T-helper 22 cell (primary cell): ENCODE results near the gene N4BP2L2.

Experiments used
- DNase-seq: peaks from one replicate; pipeline ENCODE4 v3.0.0-alpha.2; 2020; ENCODE audit warnings: low read depth

Gene N4BP2L2

DNA sequence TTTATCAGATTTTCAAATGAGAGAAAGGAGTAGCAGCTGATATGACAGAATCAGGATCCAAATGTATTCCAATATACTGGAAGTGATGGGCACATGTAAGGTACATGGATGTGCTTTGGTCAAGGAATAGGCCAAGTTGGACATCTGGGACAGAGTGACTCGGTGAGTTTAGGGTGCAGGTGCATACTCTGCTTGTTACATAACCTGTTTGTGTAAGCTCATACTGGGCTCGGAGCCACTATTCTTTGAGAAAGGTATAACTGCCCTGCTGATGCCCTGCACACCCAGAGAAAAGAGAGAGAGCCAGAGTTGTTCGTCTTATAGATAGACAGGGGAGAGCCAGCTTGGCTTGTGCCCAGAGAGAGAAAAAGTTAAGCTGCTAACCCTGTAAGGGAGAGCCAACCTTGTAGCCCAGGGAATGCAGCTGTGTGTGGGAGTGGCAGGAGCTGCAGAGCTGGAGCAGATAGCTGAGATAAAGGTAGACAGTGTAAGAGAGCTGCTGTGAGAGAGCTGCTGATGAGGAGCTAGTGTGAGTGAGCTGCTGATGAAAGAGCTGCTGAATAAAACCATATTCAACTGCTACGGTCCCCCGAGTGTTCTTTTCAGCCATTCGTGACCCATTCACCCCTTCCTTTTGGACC lies 70.0 kb downstream of the N4BP2L2 start:
- no peak for DNase-seq

DNA sequence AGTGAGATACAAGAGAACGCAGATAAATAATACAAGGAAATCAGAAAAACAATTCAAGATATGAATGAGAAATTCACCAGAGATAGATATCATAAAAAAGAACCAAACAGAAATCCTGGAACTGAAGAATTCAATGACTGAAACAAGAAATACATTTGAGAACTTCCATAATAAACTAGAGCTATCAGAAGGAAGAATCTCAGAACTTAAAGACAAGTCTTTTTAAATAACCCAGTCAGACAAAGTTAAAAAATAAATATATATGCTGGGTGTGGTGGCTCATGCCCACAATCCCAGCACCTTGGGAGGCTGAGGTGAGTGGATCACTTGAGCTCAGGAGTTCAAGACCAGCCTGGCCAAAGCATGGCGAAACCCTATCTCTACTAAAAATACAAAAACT lies 82.0 kb downstream of the N4BP2L2 start:
- DNase-seq, result no peak

DNA sequence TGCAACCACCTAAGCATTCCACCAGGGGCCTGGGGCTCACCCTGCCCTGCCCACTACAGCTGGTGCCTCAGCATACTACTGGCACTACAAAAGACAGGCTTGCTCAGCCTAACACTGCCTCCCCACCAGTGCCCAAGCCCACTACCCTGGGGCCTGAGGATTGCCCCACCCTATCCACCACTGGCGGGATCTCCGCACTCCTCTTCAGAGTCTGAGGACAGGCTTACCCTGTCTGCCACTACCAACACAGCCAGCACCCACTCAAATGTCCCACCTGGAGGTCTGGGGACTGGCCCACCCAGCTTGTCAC lies 83.0 kb downstream of the N4BP2L2 start:
- no peak for DNase-seq

DNA sequence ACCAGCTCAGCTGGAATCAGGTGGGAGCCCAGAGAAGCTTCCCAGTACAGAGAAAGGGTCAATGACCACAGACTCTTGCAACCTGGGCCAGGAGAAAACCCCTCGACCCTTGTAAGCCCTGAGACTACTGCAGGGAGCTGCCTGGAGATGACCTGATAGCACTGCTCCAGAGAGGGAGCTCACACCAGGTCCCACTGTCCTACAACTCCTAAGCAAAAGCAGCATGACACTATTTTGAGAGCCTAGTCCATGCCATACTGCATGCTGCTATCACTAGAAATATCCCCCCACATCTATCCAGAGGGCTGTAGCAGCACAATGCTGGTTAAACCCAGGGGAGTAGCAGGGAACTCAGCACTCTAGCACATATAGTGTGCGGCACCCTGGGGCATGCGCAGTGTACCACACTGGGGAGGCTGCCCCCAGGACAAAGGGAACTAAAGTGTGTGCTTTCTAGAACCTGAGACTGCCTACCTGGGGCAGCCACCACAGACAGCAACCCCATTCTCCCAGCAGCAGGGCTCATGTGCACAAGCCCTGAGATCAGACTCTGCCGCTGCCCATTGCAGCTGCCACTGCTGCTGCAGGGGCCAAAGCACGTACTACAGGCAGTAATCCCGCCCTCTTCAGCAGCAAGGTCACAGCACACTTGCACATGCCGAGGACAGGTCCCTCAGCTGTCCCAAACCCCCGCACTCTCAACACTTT lies 83.6 kb downstream of the N4BP2L2 start:
- DNase-seq, result no peak

DNA sequence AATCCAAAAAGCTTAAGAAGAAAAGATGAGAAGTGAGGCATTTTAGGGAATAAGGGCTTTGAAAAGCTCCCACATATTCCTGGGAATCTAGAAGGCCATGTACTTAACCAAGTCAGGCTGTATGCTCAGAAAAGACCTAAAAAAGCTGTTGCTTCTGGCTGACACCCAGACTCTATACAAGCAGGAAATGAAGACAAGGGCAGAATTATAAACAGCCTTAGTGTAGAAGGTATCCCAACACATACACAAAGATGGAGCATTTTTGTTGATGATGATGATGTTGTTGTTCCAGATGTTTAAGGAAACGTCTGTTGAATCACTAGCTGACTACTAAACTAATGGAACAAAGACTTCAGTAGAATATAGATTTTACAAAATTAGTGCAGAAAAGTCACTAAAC lies 84.6 kb downstream of the N4BP2L2 start:
- DNase-seq, result no peak

DNA sequence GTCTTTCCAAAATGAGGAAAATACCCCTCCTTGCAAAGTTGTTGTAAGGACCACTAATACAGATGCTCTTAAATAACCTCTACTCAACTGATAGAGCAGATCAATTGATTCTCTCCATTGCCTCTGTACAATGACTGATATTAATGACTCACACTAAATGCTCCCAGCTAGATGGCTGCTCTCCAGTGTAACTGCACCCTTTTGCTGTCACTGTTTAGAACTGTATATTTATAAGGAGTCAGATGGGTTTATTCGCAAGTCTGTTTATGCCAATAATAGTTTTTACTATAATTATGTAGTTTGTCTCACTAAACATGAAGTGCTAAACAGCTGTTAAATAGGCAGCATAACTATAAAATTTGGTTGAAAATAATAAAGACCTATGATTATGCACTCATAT lies 89.6 kb downstream of the N4BP2L2 start:
- DNase-seq, result no peak

DNA sequence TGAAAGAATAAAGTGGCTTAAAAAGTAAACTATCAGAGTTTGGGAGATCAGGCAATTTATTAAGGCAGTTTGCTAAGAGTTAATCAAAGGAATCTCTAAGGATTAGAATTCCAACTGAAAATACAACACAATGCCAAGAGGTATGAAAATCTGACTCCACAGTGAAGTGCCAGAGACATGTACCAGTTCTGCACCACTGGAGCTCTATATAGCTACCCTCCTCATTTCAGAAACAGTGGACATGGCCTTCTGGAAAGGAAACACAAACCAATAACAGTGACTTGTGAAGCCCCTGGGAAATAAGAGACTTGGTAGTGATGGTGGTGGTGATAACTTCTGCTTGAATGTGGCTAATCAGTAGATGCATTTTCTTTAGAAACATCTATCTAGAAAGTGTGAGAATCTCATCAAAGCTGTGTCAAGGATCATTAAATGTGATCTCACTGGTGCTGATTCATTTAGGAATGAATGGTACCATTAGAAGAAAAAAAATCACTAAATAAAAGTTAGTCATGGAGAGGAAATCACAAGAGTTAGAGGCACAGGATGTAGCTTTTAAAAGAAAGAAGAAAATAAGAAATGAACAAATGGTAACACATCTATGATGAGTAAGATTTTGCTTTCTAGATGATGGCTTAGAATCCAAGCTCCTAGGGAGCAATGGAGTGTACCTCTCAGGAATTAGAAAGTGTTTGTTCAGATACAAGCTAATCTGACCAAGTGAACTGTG lies 90.5 kb downstream of the N4BP2L2 start:
- no peak for DNase-seq

DNA sequence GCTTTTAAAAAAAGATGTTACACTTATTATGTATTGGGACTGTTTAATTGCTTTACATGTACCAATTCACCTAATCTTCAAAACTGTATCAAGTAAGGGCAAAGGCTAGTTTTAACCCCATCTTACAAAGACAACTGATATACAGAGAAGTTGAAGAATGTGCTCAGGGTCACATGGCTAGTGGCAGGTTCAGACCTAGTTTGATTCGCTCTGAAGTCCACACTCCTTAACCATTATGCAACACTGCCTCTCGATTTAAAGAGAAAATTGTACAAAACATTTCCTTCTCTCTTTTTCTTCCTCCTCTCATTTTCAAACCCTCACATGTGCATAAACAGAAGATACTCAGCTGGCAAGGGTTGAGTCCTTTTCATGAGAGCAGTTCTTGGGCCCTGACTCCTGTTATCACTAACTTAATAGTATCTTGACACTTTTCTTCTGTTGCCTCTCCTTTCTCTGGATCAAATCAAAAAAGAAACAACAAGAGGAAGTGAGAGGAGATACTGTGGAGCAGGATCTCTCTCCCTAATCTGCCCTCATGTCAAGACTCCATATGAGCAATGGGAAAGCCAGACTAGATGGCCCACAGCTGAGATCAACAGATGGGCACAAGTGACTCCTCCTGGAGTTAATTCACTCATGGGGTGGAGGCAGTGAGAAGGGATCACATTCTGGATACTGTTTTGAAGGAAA lies 91.7 kb downstream of the N4BP2L2 start:
- DNase-seq, result no peak

DNA sequence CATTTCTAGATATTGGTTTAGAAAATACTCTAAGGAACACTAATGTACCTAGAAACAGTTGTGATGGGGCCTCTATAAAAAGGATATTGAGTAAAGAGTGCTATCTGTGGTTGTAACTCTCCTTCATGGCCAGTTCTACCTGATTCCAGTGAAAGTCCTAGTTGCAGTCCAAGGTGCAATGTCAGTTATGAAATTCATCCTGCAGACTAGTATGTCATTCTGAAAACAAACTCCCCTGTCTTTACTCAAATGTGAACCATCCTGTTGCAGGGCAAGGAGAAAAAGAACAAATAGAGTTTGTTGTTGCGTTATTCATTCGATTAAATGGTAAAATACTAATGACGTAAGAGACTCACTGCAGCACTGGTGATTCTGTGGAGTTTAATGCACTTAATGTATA lies 92.4 kb downstream of the N4BP2L2 start:
- no peak for DNase-seq

DNA sequence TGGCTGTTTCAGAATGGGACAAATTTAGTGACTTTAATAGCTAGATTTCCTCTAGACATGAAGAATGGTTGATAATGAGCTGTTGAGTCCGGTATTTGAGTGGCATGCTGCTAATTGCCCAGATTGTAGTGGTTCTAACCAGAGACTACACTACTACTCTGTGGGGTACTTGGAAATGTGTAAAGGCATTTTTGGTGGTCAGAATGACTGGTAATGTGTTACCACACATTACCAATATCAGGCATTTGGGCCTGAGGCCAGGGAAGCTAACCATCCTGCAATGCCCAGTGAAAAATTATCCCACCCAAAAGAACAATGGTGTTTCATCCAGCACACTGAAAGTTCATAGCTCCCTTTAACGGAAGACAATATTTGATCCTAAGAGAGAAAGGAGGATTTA lies 93.1 kb downstream of the N4BP2L2 start:
- no peak for DNase-seq

DNA sequence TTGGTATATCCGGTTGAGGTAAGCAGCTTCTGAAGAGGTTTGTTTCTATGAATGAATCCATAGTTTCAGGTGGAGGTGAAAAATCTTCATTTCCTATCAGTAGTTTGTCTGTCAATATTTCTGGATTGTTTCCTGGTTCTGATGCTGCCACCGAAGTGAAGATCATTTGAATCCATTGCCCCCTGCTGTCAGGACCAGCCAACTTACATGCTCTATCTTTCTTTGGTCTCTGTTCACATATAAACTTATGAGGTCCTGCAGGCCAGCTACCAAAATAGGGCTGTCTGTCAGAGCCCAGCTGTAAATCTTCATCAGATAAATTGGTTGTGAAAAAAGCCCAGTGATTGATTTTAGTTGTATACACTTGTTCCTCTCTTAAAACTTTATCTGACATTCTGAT lies 95.5 kb downstream of the N4BP2L2 start:
- no peak for DNase-seq

DNA sequence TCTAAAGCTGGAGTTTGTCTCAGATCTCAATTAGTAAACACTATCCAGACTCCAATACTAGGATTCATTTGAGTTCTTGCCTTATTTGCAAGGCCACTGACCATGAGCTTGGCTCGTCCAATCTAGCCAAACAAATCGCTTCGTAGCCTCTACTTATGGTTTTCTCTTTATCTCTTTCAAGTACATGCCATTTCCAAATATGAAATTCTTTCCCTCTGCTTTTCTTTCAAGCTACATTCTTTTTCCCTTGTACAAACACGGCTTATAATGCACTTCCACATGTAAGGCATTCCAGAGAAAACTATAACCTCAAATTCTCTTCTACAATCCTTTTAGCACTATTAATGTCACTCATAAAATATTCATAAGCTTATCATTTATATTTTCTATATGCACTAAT lies 99.7 kb downstream of the N4BP2L2 start:
- DNase-seq, result no peak

DNA sequence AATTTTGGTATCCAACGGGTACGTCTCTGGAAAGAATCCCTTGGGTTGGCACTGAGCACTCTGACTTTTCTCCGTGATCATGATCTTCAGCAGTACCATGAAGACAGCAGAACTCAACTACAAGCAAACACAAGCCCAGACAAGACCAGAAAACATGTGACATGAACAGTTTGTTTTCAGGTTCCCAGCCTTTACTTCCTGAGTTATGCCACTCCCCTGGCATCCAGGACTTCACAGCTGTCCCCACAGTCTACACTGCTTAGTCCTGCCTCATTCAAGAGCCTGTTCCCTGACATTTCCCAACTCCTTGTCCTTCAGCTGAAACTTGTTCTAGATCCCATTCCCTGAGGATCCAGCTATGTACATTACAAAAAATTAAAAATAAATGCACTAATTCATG lies 105.7 kb downstream of the N4BP2L2 start:
- no peak for DNase-seq

DNA sequence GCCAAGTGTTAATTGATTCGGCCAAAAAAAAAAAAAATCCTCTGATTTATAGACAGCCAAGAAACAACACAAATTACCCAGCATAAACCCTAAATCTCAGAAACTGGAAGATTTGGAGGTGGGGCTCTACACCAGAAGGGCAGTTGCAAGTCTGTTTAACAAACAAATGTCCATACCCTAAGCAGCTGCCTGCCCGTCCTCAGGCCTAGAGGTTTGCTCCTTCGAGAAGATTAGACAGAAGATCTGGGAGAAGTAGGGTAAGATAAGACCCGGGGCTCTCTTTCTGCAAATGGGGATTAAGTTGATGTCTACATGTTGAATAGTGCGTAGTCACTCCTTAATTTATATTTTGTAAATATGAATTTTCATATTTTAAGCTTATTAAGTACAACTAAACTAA lies 107.2 kb downstream of the N4BP2L2 start:
- no peak for DNase-seq

DNA sequence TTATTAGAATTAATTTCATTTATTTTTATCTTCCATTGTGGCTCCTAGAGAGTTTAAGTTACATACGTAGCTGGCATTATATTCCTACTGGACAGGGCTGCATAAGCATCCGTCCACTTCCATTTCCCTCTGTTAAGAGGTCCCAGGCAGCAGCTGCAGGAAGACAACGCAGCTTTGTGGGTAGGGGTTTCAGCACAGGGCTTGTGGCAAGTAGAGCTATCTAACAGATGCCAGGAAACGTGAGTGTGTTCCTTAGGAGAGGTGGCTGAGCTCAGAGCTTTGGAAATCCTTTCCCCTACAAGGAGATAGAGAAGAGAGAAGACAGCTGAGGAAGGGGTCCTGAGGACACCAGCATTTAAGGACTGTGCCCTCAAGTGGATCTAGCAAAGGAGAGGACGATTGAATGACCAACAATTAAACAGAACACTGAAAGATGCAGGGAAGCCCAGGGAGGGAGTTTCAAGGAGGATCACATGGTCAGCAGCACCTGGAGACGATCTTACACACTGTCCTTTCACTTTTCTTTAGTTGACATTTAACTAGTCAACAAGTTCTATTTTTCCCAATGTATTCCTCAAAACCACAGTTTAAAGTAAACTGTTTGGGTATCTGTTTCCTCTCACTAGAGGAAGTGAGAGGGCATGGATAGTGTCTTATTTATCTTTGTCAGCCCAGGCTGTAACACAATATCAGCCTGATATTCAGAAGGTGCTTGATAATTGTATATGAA lies 108.4 kb downstream of the N4BP2L2 start:
- DNase-seq, result no peak

DNA sequence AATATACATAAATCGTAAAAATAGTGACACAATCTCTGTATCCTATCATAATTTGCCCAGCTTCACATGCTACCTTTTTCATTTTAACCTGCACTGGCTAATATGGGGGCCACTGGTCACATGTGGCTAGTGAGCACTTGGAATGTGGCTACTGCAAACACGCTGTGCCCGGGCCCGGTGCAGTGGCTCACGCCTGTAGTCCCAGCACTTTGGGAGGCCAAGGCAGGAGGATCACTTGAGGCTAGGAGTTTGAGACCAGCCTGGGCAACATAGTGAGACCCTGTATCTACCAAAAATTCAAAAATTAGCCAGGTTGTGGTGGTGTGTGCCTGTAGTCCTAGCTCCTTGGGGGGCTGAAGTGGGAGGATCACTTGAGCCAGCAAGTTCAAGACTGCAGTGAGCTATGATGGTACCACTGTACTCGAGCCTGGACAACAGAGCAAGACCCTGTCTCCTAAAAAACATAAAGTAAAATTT lies 109.1 kb downstream of the N4BP2L2 start:
- DNase-seq, result no peak

DNA sequence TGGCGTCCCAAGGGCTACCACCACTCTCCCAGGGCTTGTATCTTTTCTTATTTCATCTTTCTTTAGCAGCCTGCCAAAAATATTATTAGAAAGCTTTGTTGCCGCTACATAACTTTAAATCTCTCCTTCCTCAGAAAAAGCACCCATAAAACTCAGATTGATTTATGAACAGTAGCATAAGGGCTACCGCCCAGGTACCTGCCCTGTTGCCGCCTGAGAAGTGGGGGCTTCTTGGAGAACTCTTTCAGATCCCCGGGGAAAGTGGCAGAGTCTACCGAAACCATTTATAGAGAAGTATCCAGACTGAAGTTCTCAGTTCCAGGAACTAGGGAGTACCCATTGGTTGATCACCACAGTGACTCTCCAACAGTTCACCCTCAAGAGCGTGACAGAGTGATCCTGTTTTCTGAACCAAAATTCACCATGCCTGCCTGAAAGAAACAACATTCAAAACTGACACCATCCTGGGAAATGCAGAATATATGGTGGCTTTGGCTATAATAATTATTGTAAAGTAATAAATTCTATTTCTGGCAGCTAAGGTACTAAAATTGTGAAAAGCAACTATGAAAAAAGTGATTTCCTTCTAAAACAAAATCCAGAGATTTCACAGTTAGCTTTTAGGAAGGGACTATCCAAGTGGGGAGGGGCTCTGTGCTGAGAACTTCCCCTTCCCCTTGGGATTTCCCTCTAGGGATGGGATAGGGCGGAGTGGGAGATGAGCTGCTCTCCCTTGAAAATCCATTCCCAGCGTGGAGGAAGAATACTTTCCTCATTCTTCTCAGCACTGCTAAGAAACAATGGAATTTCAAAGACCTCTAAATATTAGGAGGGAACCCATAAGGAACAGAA lies 109.8 kb downstream of the N4BP2L2 start:
- DNase-seq, result no peak

DNA sequence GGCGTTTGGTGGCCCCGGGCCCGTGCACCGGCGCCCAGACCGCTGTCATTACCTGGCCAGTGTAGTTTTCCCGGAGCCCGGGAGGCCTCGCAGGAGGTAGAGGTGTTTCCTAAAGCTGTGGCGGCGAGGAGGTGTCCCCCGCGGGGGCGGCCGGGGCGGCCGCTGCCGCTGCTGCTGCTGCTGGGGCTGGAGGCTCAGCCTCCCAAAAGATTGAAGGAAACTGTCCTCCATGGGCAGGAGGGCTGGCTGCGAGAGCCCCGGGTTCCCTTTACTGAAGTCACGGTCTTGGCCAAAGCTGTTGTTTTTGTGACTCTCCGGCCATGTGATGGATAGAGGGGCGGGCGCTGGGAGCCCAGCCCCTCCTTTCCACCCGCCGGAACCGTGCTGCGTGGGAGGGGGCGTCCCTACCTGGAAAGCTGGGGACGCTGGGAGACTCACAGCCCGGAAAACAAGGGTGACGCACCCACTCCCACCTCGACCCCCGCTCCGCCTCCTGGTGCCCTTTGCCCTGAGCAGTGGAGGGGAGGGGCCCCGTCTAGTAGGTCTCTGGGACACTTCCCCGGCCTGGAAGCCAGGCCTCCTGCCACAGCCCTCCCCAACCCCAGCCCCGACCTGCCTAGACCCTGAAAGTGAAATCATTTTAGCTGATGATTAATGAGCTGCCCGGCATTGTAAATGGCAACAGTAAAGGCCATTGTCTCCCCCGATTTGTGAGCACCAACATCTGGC lies 110.6 kb downstream of the N4BP2L2 start, which contains the start of gene N4BP2L1:
TSS of gene N4BP2L1 (minus strand) at position 279 of the 729 bp plus-strand sequence. CDS start at position 231, 48 bp downstream.
- peak; percentile 87 for DNase-seq

DNA sequence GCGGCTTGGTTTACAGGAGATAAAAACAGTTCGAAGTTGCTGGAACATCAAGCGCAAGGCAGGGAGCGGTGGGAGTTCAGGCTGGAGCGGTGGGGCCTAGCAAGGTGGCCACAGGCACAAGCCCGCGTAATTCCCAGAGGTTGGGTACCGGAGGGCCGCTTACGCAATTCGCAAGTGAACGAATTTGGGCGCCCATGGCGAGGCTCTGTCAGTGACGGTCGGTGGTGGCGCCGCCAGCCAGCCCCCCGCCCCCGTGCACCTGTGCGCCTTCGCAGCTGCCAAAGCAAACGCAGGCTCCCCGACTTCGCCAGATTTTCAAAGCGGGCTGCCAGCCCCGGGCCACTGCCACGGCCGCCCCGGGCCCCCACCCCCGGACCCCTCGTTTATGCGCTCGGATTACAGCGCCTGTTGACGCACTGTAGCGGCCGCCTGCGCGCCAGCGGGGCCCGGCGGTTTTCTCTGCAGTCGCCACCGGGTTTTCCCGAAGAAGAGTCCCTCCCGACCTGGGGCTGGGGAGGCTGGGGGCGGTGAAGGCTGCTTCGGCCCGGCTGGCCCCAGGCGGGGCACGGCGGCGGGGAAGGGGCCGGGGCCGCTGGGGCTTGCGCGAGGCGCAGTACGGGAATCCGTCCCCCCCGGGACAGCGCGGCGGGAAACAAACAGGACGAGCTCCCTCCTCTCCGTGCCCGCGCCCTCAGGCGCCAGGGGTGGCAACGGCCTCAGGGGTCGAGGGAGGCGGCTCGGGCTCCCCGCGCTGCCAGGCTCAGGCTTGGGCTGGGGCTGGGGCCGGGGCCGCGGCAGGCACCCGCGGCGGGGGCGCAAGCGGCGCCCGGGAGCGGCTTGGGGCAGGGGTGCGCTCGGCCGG lies 111.4 kb downstream of the N4BP2L2 start:
- peak; percentile 41 for DNase-seq
